Lower leg skin (tissue), 3 donors: ENCODE data around the gene TENM4.

Experiments
- CTCF ChIP-seq, 3 donors: fragments of 450-650 bp; IDR thresholded peaks; one replicate each; pipeline ENCODE4 v1.5.1; 2016; ENCODE audit warnings: antibody characterized with exemption in 3 of 3, mild to moderate bottlenecking in 3 of 3, moderate library complexity in 2 of 3
- POLR2A ChIP-seq, 2 donors: fragments of 450-650 bp; IDR thresholded peaks; one replicate each; pipeline ENCODE4 v1.6.1; 2016 to 2017; ENCODE audit warnings: antibody characterized with exemption in 2 of 2, mild to moderate bottlenecking in 1 of 2, moderate library complexity in 1 of 2

DNA sequence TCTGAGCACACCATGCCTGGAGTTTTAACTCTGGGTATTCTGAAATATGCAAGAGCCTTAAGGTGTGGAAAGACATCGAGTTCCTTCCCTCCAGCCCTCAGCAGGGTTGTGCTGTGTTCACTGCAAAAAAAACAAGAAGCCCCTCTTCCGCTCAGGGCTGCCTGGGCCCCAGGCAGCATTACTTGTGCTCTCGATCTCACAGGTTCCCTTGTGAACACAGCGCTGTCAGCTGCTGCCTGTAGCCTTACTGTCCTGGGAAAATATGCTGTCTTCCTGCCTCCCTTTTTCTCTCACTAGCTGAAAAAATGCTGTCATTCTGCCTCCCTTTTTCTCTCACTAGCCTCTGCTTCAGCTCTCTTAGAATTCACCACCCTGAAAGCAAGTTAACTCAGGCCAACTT, 15.7 kb upstream of the TENM4 start:
- no peak for TF ChIP-seq CTCF (IDR thresholded peaks at IDR 0.05)
- no peak for TF ChIP-seq POLR2A (IDR thresholded peaks at IDR 0.05)
